NCI-H2196 treated with DMSO at 0.1 percent for 48 hours (cell line): ENCODE results near the gene GRB10.
A peak's percentile ranks its signal among the peaks of the same experiment; 100 is the strongest.
"Not testable (repeated sequence)": the region's sequence is repeated elsewhere in the genome, so short reads cannot be mapped to it uniquely, and the experiment has no call there.

ENCODE experiments used
- DNase-seq: peaks from one replicate; lab custom pipeline; 2025; ENCODE audit not compliant: unreplicated experiment; lab: John Stamatoyannopoulos, UW

The GRB10 gene

DNA sequence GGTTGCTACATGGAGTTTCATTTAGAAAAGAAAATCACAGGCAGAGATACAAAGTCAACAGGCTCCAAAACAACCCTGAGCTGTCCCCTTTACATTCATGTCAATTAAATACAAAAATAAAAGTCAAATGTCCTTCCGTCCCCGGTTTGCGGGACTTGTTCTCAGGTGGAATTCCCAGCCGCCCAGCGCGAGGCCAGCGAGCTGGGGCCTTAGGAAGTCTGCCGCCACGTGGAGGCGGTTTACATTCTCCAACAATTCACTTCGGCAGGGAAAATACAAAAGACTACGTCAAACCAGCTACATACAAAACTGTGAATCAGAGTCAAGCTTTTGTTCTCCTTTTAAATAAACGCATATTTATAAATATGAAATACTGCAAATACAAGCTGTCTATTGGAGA, 192.2 kb downstream of the GRB10 start:
- no peak for DNase-seq

DNA sequence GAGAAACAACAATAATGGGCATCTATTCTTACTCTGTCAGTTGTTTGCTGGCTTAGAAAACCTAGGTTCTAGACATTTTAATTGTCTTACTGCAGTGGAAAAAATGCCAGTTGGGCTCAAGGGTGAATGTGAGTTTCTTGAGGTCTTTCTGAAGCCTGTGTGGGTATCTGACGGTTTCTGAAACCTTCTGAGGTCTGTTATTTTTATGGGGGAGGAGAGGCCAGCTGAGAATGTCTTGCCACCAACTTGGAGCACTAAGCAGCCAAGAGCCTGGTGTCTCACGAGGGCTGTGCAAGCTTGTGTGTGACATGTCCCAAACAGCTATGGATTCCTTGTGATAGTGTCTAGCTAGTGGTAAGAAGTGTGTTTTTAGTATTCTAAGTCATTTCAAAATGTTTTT, 193.3 kb downstream of the GRB10 start:
- DNase-seq = no peak

- DNase-seq = no peak
Observed at GRCh38 chr7:50588937-50589336, 193.8 kb downstream of the GRB10 start.

DNA sequence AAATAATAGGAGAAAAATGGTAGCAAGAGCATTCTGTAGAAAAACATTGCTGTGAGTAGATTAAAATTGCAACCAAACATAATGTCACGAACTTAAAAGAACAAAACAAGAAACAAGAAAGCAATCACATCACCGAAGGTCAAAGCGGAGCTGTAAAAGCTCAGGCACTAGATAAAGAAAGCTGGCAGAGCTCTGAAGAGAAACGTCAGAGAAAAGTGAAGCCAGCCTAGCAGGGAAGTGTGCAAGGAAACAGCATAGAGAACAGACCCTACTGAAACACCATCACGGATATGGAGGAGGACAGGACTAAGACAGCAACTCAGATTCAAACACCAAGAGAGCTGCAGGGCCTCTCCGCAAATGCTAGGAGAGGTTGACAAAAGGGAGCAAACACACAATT, 195.0 kb downstream of the GRB10 start:
- DNase-seq = no peak

GRCh38 chr7:50584793-50585408, 197.8 kb downstream of the GRB10 start:
- no peak for DNase-seq

DNA sequence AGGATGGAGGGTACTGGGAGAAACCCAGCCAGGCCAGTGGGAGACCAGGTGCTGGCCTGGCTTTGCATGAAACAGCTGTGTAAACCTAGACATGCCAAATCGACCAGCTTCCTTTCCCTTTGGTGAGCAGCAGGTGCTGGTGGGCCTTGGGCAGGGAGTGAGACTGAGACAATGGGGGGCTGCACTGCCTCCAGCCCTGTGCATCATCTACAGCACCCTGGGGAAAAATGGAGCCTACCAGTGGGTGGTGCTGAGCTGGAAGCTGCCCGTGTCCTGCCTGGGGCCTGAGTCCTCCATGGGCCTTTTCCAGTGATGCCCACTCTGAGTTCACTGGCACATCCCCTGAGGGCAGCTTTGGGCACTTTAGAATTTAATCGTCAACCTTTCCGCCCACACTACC, 198.3 kb downstream of the GRB10 start:
- DNase-seq = no peak

DNA sequence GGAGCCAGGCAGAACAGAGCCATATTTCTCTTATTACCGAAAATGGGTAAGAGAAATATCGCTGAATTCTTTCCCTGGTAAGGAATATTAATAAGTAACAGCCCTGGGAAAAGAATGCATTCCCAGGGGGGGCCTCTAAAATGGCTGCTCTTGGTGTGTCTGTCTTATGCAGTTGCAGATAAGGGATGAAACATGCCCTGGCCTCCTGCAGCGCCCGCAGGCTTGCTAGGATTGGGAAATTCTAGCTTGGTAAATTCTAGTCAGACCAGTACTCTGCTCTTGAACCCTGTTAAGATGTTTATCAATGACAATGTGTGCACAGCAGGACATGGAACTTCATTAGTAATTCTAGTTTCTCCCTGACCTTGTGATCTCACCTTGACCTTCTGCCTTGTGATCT, 199.4 kb downstream of the GRB10 start:
- DNase-seq = not testable (repeated sequence)

- not testable (repeated sequence) for DNase-seq
Observed at GRCh38 chr7:50582271-50582670, 200.4 kb downstream of the GRB10 start.

GRCh38 chr7:50580666-50581065, 202.0 kb downstream of the GRB10 start:
- DNase-seq = not testable (repeated sequence)

DNA sequence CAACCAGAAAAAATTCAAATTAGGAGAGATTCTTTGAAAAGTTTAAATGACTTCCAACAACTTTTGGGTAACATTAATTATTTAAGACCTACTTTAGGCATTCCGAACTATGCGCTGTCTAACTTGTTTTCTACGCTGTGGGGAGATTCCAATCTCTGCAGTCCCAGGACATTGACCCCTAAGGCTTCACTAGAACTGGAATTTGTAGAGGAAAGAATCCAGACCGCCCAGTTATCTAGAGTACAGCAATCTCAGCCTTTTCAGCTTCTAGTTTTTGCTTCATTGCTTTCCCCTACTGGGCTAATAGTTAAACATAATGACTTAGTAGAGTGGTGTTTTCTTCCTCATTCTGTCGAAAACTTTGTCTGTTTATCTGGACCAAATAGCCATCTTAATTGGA, 202.6 kb downstream of the GRB10 start:
- DNase-seq = no peak

DNA sequence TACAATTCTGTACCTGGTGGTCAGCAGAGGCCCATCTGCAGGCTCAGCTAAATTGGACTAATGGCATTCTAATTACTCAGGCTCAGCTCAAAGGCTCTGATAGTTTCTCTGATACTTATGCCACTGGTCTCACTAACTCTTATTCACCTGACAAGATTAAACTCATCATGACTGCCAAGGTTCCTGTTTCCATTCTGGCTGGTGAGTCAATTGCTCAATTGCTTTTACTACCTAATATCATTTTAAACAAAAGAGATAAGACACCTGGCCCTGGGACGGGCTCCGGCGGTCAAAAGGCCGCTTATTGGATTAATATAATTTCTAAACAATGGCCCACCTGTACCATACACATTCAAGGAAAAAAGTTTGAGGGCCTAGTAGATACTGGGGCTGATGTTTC, 204.6 kb downstream of the GRB10 start:
- DNase-seq = not testable (repeated sequence)

GRCh38 chr7:50577569-50577968, 205.1 kb downstream of the GRB10 start:
- no peak for DNase-seq

GRCh38 chr7:50576388-50576787, 206.3 kb downstream of the GRB10 start:
- DNase-seq = not testable (repeated sequence)

- DNase-seq = no peak
Observed at GRCh38 chr7:50567715-50568261, 214.9 kb downstream of the GRB10 start.

DNA sequence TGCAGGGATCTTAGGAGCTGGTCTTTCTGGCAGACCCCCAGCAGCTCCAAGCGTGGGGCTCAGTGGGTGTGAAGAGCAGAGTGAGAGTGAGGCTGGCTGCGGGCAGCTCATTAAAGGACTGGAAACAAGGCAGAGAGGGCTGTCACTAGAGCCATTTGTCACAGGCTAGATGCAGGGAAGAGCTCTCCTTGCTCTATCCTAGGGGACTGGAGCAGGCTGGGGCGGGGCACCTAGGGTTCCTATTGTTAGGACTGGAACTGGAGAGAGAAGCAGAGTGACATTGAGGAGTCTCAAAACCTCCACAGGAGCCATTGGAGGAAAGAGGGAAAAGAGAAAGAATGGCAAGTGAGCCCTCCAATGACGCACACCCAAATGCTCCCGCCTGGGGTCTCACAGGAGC, 216.7 kb downstream of the GRB10 start:
- DNase-seq = no peak

DNA sequence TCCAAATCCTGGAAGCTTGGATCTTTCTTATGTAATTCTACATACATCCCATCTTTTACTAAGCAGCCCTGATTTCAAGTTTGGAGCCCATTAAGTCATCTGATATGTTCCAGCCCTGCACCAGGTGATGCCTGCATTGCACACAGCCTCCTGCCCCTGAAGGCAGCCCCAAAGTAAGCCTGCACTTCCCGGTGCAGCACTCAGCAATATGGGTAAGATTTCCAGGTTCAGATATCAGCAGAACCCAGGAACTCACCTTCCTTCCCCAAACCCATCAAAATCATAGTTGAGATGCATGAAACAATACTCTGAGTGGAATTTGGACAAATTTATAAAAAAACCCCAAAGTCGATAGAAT, 217.2 kb downstream of the GRB10 start:
- no peak for DNase-seq

GRCh38 chr7:50564640-50565558, 217.8 kb downstream of the GRB10 start, which contains the start of gene DDC:
Gene DDC, minus strand, starts transcription at chr7:50565405. Its CDS starts 21,320 bp downstream, at chr7:50544085.
- no peak for DNase-seq

DNA sequence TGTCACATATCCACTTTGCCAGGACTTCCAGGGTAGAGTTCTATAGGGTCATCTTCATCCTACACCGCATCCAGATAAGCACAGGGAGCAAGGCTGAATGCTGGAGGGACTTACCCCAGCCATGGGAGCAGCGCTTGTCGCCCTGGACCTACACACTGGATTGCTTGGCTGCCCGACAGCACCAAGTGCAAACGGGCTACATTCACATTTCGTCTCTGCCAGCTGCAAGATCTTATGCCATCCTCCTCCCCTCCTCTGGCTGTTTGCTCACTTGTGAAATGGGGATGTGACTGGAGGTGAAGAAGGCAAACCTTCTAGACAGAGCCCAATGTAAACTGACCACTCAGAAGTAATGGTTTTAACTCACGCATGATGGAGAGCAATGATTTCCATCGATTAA, 218.5 kb downstream of the GRB10 start:
- DNase-seq = no peak

GRCh38 chr7:50562136-50562535, 220.6 kb downstream of the GRB10 start:
- no peak for DNase-seq

DNA sequence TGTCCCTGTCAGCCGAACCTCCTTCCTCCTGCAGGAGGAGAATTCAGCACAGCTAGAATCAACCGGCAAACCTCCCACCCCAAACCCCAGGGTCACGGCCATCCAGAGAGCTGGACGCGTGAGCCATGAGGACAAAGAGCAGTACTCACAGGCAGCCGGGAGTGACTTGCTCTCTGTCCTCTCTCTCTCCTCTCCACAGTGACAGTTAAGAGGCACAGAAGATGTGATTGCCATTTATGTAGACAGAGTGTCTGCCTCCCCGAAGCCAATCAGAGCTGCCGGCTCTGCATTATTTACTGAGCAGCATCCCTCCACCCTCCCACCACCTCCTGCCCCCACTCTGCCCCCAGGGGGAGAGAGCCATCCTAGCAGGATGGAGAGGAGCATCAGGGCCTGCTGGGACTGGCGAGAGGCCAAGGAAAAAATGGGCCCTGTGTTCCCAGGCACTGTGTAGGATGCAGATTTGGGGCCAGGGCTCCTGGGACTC, 221.8 kb downstream of the GRB10 start:
- DNase-seq = peak; percentile 10

DNA sequence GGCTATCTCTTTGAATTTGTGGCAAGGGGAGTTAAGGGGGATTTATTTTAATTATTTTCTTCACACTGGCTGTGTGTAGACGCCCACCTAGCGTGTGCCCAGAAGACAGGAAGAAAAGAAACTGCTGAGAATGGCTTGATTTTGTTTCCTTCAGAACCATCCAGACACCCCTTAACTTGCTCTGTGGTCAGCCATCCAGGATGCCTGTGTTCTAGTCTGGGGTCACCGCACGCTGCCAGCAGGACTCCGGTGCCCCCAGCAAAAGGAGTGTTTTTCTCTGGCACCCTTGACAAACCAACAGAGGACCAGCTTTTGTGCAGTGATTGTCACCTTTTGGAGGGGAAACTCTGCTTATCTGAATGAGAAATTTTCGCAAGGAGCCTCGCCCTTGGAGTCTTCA, 222.8 kb downstream of the GRB10 start:
- DNase-seq = no peak
